Measurements from ENCODE around the gene JUP. TPM values are rescaled to one million over a fixed set of nuclear protein-coding genes. Genes with fewer than 3 reads are reported as not detected.
"Not testable (repeated sequence)": the region's sequence is repeated elsewhere in the genome, so short reads cannot be mapped to it uniquely, and the experiment has no call there.

Gene JUP
- total RNA-seq: 71.6 and 76.9 TPM in 2 replicates

DNA sequence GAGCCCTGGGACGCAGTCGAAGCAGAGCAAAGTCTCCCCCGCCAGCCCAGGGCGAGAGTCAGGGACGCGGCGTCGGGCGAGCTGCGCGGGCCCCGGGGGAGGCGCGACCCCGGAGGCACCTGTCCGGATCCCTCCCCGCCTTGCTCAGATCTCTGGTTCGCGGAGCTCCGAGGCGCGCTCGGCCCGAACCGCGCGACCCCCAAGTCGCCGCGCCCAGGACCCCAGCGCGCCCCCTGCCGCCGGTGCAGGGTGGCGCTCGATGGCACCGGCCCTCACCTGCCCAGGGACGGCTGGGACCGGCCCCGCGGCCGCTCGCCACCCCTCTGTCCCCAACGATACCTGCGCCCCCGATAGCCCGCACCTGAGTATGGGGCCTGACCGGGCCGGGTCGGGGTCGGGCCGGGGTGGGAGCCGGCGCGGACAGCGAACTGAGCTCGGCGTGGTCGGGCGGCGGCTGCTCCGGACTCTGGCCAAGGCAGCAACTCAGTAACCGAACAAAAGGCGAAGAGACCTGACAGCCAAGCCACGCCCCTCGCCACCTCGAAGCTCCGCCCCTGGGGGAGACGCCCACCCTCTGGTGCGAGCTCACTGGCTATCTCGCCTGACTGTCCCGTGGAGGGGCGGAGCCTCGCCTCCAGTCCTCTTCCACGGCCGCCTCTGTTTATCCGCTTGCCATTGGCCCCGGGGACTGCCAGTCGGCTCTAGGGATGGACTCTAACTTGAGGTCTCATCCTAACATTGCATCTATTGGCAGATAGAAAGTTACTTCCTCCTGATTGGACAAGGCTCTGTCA, at the start of gene JUP:
TSS of gene JUP (minus strand) at position 485 of the 794 bp plus-strand sequence. CDS start 14,857 bp downstream, outside the sequence.
- peak; percentile 99 for DNase-seq (ENCODE audit: low read depth, low spot score)

DNA sequence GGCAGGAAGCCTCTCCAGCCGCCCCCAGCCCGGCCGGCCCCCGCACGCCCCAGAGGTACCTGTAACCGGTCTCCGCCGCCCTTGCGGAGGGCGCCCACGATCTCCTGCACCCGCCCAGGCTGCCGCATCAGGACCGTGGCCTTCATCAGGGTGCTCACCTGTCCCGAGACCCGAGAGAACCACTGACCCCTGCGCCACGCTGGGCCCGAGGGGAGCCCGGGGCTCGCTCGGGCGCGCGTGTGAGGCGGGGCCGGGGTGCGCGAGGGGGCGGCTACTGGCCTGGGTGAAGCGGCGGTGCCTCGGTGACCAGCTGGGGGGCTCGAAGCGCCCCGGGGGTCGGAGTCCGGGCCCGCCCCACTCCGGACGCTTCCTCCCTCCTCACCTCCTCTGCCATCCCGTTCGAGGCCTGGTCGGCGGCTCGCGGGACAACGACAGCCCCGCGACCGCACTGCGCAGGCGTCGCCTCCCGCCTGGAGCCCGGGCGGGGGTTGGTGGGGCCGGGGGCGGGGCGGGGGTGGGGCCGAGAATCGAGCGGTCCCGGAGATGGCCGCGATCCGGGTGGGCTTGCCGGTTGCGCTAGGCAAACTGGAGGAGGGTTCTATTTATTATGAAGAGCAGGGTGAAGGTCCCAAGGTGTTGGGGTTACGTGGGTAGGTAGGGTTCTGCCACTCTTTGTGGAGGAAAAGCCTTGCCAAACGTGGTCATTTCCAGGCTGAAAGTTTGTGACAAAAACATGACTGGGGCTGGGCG, 49.5 kb upstream of the JUP start, which contains the start of gene NT5C3B:
TSS of gene NT5C3B (minus strand) at position 433 of the 750 bp plus-strand sequence. CDS start at position 394, 39 bp downstream.
- no peak for DNase-seq (ENCODE audit: low read depth, low spot score)

DNA sequence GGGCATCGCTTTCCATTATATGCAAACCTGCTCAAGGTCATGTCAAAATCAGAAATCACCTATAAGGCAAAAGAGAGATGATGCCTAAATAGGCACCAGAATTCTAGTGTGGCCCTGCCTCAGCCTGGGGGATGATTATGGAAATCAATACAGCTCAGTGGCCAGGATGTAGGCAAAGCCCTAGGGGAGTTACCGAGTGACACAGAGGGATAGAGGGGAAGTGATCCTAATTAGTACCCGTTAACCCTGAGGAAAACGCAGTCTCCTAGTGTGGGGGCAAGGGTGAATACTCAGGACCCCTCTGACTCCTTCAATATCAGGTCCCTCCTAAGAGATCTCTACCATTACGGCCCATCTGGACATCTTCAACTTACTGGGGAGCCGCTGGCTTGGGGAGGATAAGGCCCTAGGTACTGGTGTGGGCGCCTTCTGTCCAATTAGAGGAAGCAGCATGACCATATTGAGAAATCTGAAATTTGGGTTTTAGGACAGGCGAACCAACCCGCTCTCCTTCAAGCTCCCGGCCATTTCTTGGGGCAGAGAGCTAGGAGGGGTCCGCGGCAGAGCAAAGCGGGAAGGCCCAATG, 48.8 kb upstream of the JUP start:
- DNase-seq (ENCODE audit: low read depth, low spot score): no peak

DNA sequence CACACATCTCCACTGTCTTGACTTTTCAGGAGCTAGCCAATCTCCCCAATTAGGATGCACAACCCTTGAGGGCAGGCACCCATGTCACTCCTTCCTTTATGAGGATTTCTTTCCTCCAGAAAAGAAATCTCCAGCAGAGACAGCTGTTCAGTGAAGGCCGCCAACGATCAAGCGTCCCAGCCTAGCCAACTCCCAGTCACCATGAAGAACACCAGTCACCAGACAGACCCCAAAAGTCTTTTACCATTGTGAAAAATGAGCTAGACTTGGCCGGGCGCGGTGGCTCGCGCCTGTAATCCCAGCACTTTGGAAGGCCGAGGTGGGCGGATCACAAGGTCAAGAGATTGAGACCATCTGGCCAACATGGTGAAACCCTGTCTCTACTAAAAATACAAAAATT, 43.5 kb upstream of the JUP start:
- DNase-seq (ENCODE audit: low read depth, low spot score): not testable (repeated sequence)

DNA sequence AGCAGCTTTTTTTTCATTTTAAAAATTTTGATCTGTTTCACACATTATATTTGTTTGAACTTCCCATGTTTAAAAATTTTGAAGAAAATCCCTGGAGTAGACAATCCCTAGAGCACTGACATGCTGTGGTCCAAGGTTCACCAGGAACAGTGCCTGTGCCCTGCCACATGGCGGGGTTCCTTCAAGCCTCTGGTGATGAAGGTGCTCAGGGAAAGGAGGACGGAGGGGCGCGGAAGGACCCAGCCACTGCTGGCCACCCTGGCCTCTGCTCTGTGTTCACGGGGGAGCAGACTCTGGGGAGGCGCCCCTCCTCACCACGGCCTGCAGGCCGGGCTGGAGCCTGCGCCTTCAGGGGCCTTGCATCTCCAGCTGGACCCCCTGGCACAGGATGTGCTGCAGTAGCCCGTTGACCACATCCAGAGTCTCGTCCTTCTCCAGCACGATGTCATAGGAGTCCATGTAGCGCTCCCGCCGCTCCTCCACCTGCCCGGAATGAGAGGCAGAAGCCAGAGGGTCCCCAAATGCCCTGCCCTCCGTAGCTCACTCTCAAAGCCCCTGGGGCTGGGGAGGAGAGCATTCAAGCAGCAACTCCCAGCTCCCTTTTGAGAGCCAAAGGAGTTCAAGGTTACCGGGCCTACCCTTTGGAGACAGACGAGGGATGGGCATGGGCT, 38.8 kb upstream of the JUP start:
- DNase-seq (ENCODE audit: low read depth, low spot score): no peak

DNA sequence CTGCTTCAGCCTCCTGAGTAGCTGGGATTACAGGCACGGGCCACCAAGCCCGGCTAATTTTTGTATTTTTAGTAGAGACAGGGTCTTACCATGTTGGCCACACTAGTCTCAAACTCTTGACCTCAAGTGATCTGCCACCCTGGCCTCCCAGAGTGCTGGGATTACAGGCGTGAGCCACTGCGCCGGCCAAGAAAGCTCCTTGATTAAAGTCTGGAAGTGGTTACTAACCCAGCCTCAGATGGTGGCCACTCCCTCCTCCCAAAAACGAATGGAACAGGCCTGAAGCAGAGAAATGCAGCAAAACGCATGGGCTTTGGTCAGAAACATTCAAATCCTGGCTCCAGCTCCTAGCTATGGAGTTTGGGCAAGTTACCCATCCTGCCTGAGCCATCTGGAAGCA, 37.6 kb upstream of the JUP start:
- no peak for DNase-seq (ENCODE audit: low read depth, low spot score)

DNA sequence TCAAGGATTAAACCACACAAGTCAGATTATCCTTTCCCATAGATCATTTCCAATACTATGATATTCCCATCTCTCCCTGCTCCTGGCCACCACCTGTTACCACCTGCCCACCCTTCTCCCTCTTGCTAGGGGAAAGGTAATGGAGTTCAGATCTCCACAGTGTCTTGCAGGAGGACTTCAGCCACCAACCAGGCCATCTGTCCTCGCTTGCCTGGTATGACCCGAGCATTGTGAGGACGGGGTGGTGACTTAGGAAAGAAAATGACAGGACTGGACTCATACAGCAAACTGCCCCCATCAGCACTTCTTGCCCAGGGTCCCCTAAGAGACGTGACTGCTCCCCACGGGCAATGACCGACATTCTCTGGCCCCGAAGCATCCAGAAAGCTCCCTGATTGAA, 37.1 kb upstream of the JUP start:
- no peak for DNase-seq (ENCODE audit: low read depth, low spot score)

DNA sequence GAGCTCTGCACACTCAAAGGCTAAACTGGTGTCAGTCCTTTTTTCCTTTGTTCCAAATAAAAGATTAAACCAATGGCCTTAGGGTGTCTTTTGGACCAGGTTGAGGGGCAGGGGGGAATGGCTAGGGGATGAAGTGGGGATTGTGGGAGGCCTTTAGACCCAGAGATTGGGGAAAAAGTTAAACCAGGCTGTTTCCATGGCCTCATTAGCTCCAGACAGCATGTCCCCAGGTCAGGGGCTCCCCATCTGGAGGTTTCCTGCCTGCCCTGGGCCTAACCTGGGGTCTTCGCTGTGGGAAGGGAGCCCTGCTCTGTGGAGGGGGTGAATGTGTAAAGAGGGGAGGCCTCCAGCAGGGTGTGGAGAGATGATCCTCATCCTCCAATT, 36.6 kb upstream of the JUP start:
- DNase-seq (ENCODE audit: low read depth, low spot score): no peak

DNA sequence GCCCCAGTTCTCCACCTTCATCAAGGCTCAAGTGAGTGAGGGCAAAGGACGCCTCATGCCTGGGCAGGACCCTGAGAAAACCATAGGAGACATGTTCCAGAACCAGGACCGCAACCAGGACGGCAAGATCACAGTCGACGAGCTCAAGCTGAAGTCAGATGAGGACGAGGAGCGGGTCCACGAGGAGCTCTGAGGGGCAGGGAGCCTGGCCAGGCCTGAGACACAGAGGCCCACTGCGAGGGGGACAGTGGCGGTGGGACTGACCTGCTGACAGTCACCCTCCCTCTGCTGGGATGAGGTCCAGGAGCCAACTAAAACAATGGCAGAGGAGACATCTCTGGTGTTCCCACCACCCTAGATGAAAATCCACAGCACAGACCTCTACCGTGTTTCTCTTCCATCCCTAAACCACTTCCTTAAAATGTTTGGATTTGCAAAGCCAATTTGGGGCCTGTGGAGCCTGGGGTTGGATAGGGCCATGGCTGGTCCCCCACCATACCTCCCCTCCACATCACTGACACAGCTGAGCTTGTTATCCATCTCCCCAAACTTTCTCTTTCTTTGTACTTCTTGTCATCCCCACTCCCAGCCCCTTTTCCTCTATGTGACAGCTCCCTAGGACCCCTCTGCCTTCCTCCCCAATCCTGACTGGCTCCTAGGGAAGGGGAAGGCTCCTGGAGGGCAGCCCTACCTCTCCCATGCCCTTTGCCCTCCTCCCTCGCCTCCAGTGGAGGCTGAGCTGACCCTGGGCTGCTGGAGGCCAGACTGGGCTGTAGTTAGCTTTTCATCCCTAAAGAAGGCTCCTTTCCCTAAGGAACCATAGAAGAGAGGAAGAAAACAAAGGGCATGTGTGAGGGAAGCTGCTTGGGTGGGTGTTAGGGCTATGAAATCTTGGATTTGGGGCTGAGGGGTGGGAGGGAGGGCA, 36.0 kb upstream of the JUP start:
- no peak for DNase-seq (ENCODE audit: low read depth, low spot score)

DNA sequence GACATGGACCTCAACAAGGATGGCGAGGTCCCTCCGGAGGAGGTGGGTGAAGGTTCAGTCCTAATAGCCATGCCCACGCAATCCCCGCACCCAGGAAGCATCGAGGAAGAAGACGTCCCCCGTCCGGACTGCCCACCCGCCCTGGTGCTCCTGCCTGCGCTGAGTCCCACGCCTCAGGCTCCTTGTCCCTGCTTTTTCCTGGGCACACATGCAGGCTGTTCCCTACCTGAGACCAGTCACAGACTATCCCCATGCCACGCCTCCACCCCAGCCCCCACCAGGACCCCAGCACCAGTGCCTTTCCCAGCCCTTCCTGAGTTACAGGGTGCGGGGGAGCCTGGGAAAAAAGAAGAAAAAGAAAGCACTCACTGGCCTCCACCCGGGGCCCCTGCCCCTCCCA, 35.3 kb upstream of the JUP start:
- DNase-seq (ENCODE audit: low read depth, low spot score): no peak

DNA sequence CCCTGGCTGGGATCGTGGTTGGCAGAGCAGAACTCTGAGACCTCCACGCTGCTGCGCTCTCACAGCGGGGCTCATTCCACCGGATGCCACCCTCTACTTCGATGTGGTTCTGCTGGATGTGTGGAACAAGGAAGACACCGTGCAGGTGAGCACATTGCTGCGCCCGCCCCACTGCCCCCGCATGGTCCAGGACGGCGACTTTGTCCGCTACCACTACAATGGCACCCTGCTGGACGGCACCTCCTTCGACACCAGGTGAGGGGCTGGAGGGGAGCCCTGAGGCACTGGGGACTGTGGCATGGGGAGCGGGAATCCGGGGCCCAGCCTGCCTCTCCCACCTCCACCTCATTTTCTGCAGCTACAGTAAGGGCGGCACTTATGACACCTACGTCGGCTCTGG, 31.5 kb upstream of the JUP start:
- DNase-seq (ENCODE audit: low read depth, low spot score): no peak

DNA sequence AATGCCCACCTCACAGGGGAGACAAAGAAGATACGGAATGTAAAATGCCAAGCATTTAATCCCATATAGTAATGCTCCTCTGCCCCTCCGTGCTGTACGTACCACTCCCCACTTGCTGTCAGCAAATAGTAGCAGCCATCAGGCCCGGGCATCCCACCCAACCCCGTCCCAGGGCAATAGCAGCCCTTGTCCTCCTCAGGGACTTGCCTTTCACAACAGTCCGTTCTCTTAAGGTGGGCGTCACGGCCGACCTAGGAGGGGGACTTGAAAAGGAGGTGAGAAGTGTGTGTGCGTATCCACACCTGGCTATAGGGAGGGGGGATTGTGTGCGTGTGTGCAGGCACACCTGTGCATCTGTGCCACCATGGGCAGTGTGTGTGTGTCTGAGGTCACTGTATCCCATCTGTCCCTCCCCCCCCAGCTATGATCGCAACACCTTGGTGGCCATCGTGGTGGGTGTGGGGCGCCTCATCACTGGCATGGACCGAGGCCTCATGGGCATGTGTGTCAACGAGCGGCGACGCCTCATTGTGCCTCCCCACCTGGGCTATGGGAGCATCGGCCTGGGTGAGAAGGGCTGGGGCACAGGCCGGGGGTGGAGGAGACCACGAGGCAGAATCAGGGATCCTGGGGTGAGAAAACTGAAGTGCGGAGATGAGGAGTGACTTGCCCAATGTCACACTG, 30.3 kb upstream of the JUP start:
- DNase-seq (ENCODE audit: low read depth, low spot score): no peak

DNA sequence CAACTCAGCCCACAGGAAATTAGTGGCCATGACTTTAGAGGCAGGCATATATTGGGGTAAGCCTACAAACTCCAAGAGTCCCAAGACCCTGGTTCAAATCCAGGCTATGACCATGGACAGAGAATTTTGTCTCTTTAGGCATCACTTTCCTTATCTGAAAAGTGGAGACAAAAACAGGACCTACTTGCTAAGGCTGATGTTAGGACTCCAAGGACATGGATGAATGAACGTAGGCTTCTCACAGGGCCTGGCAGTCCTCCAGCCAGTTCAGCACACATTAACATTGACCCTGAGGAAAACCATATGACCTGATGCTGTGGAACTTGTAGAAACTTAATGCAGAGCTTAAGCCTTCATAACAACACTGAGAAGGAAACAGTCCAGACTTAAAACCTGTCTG, 27.7 kb upstream of the JUP start:
- no peak for DNase-seq (ENCODE audit: low read depth, low spot score)

DNA sequence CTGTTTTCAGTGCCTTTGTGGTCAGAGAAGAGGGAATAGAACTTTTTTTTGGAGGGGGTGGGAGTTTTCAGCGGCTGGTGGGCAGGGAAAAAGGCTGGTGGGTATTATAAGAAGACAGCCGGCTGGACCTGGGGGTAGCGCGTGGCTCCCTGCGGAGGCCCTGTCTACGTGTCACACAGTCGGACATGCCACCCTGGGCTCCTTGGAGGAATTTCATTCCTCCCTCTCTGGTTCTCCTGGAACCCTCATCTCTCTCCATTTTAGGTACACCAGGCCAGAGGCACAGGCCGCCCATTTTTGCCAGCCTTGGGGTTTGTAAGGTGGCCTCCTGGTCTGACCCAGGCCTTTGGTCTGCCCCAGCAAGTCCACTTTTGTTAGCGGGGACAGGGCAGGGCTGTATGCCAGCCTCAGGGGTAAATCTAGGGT, 27.2 kb upstream of the JUP start:
- DNase-seq (ENCODE audit: low read depth, low spot score): no peak

DNA sequence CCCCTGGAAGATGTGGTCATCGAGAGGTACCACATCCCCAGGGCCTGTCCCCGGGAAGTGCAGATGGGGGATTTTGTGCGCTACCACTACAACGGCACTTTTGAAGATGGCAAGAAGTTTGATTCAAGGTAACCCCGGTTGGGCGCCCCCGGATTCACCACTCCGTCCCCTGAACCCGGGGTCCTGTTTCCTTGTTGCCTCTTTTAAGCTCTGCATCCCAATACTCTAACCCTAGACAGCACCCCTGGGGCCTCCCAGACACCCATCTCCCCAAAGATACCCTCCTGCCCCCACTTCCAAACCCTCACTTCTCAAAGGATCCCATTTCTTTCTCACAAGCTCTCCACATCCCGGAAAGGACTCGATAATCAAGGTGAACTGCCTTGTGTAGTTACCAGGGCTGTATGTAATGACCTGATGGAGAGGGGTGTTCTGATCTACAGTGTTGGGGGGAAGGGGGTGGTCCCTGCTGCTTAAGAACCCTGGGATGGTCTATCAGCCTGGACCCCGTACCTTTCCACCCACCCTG, 26.7 kb upstream of the JUP start:
- no peak for DNase-seq (ENCODE audit: low read depth, low spot score)

DNA sequence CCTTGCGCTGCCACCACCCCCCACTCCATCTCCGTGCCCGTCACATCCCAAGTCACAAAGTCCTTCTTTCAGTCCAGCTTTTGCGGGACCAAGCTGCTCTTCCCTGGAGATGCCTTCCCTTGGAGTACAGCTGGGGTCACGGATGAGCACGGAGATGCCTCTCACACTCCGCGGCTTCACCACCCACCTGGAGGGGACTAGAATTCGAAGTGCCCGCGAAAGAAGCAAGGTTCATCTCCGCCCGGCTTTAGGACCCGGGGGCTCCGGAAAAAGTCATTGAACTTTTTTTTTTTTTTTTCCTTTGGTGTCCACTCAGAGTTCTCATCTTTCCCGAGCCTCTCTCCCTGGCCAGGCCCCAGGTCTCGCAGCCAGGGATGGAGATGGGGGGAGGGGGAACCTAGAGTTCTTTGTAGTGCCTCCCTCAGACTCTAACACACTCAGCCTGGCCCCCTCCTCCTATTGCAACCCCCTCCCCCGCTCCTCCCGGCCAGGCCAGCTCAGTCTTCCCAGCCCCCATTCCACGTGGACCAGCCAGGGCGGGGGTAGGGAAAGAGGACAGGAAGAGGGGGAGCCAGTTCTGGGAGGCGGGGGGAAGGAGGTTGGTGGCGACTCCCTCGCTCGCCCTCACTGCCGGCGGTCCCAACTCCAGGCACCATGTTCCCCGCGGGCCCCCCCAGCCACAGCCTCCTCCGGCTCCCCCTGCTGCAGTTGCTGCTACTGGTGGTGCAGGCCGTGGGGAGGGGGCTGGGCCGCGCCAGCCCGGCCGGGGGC, 26.1 kb upstream of the JUP start, which contains the start of gene FKBP10:
TSS of gene FKBP10 (plus strand) at position 624 of the 771 bp plus-strand sequence. CDS start at position 655, 31 bp downstream.
- DNase-seq (ENCODE audit: low read depth, low spot score): no peak

DNA sequence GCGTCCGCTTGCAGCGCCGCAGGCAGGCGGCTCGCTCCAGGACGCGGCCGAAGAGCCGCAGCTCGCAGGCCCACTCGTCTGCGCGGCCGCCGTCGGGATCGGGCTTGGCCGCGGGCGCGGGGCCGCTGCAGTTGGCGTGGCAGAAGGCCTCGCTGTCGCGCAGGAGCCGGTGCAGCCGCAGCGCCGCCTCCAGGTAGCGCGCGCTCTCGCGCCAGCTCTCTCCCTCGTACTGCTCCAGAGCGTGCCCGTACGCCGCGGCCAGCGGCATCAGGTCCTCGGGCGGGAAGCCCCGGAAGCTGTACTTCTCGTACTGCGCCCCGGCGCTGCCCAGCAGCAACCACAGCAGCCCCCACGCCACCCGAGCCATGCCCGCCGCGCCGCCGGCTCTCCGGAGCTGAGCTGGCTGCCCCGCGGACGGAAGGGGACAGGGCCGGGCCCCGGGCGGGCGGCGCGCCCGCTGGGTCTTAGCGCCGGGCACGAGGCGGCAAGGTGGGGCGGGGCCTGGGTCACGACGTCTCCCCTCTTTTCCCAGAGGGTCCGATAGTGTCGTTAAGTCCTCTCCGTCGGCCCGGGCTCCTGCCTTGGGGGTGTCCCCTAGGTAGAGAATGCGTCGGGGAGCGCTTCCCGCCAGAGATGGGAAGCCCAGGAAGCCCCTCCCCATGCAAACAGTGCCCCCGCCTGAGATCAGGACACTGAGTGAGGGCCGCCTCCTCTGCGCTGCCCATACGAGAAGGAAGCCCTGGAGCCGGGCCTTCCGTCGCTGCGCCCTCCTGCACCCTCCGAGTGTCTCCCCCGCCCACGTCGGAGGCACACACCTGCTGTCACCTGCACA, 25.3 kb upstream of the JUP start, which contains the start of gene P3H4:
TSS of gene P3H4 (minus strand) at position 401 of the 832 bp plus-strand sequence. CDS start at position 367, 34 bp downstream.
- no peak for DNase-seq (ENCODE audit: low read depth, low spot score)

Measured in pulmonary artery endothelial cell (primary cell).